MM.1S (cell line): Measurements from ENCODE around the gene CAPZA2.

Source experiments
- DNase-seq: peaks from one replicate; pipeline ENCODE4 v3.0.0-alpha.2; 2015
- H2AFZ ChIP-seq: fragments of 300-600 bp; sonication (generic); 2 replicates; pipeline ENCODE4 v1.6.0; 2016; ENCODE audit warnings: antibody characterized with exemption, low read length
- H3F3A ChIP-seq: fragments of 300-600 bp; sonication (generic); 2 replicates; pipeline ENCODE4 v1.6.1; 2016; ENCODE audit warnings: mild to moderate bottlenecking, antibody characterized with exemption, low read length, moderate library complexity, mixed read lengths; ENCODE audit not compliant: insufficient read depth
- H3K27ac ChIP-seq: fragments of 300-600 bp; sonication (generic); 2 replicates; pipeline ENCODE4 v1.5.1; 2016; ENCODE audit warnings: mild to moderate bottlenecking, low read length
- H3K27me3 ChIP-seq: fragments of 300-600 bp; sonication (generic); replicated peaks from 2 replicates; pipeline ENCODE4 v1.6.0; 2016; ENCODE audit warnings: low read length; ENCODE audit not compliant: insufficient read depth
- H3K36me3 ChIP-seq: fragments of 300-600 bp; sonication (generic); replicated peaks from 2 replicates; pipeline ENCODE4 v1.6.1; 2016; ENCODE audit warnings: mild to moderate bottlenecking, low read length, mixed read lengths; ENCODE audit not compliant: insufficient read depth
- H3K4me1 ChIP-seq: fragments of 300-600 bp; sonication (generic); 2 replicates; pipeline ENCODE4 v1.6.1; 2016; ENCODE audit warnings: low read length, mixed read lengths
- H3K4me2 ChIP-seq: fragments of 300-600 bp; sonication (generic); 2 replicates; pipeline ENCODE4 v1.6.0; 2016; ENCODE audit warnings: low read depth, low read length
- H3K4me3 ChIP-seq: fragments of 300-600 bp; sonication (generic); 2 replicates; pipeline ENCODE4 v1.5.1; 2016; ENCODE audit warnings: low read length, mixed read lengths
- H3K79me2 ChIP-seq: fragments of 300-600 bp; sonication (generic); 2 replicates; pipeline ENCODE4 v1.6.1; 2016; ENCODE audit warnings: mixed run types, low read length, mixed read lengths
- H3K9ac ChIP-seq: fragments of 300-600 bp; sonication (generic); 2 replicates; pipeline ENCODE4 v1.6.1; 2016; ENCODE audit warnings: low read length, mixed read lengths
- H3K9me2 ChIP-seq: fragments of 300-600 bp; sonication (generic); replicated peaks from 2 replicates; pipeline ENCODE4 v1.6.1; 2016; ENCODE audit warnings: mild to moderate bottlenecking, low read length, mixed read lengths; ENCODE audit not compliant: insufficient read depth
- H3K9me3 ChIP-seq: fragments of 300-600 bp; sonication (generic); replicated peaks from 2 replicates; pipeline ENCODE4 v1.6.1; 2016; ENCODE audit warnings: mild to moderate bottlenecking, low read length, mixed read lengths; ENCODE audit not compliant: insufficient read depth
- H4K20me1 ChIP-seq: fragments of 300-600 bp; sonication (generic); 2 replicates; pipeline ENCODE4 v1.6.1; 2016; ENCODE audit warnings: mild to moderate bottlenecking, low read length, moderate library complexity, mixed read lengths; ENCODE audit not compliant: insufficient read depth
- CTCF ChIP-seq: fragments of 300-600 bp; sonication (generic); IDR thresholded peaks from 2 replicates; pipeline ENCODE4 v1.5.1; 2016; ENCODE audit warnings: antibody characterized with exemption, low read length, mixed read lengths
- EZH2 ChIP-seq: fragments of 300-600 bp; sonication (generic); optimal IDR thresholded peaks from 2 replicates; pipeline ENCODE3; 2017; ENCODE audit warnings: low read depth, mild to moderate bottlenecking, antibody characterized with exemption, low read length, mixed read lengths
- EZH2phosphoT487 ChIP-seq: fragments of 300-600 bp; sonication (generic); IDR thresholded peaks from 2 replicates; pipeline ENCODE4 v1.6.1; 2018; ENCODE audit warnings: antibody characterized with exemption, low read length

Gene CAPZA2

GRCh38 chr7:116902867-116903266 is 40.5 kb downstream of the CAPZA2 start:
- Histone ChIP-seq H2AFZ (no peak overlapping the region), H3K4me2 (no peak overlapping the region), H3K9me2 (no peaks in the 10 kb centered on the region), H3F3A (no peaks in the 10 kb centered on the region), H3K4me3 (no peak overlapping the region), H3K4me1 (peaks cover 19% of the 10 kb centered on the region), H3K79me2 (peaks cover 70% of the 10 kb centered on the region), H3K27ac (no peak overlapping the region), H3K9me3 (no peaks in the 10 kb centered on the region), H3K27me3 (no peaks in the 10 kb centered on the region), H3K36me3 (peaks cover 5% of the 10 kb centered on the region; the same call in 1 of the 2 replicates), H3K9ac (no peak overlapping the region), H4K20me1 (no peaks in the 10 kb centered on the region)
- TF ChIP-seq CTCF (no peak), EZH2 (no peak), EZH2phosphoT487 (no peak)
- DNase-seq = no peak

DNA sequence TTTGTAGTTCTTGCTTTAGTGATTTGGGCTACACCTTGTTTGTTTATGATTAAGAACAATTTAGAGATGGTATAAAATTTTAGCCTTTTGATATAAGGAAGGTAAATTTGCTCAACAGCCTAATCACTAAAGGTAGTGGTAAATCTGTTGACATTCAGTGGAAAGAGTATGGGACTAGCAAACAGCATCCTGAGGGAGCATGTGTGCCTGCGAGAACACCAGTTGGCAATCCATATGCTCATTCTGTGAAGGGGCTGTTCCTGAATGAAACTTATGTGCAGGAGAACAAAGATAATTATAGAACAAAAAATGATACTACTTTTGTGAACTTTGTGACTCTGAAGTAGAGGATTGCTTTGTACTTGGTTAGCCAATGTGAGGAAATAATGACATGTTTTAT is 44.0 kb downstream of the CAPZA2 start:
- Histone ChIP-seq H4K20me1 (no peaks in the 10 kb centered on the region), H3K9ac (no peak overlapping the region), H3K36me3 (peaks cover 10% of the 10 kb centered on the region; the same call in 1 of the 2 replicates), H3K4me2 (peak overlapping the region; percentile 21; the same call in 1 of the 2 replicates), H3F3A (no peaks in the 10 kb centered on the region), H3K27ac (no peak overlapping the region), H3K9me2 (no peaks in the 10 kb centered on the region), H3K4me1 (peaks cover 19% of the 10 kb centered on the region), H3K4me3 (no peak overlapping the region), H3K27me3 (no peaks in the 10 kb centered on the region), H3K79me2 (peaks cover 45% of the 10 kb centered on the region), H2AFZ (no peak overlapping the region), H3K9me3 (no peaks in the 10 kb centered on the region)
- TF ChIP-seq EZH2phosphoT487 = no peak
- no peak for TF ChIP-seq EZH2
- no peak for TF ChIP-seq CTCF
- peak; percentile 21 for DNase-seq

DNA sequence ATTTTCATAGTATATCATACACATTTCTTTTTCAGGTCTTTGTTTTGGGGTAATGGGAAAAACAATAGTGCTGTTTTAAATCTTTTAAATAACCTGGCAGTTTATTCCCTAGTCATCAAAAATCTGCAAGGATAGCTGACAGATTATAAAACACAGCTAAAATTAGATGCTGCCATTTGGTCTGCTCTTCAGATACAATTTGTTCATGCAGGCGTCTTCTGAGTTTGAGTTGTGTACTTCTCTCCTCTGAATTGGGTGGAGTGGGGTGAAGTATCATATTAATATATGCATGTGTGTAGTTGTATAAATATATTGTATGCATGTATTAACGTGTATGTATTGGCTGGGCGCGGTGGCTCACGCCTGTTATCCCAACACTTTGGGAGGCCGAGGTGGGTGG is 48.0 kb downstream of the CAPZA2 start:
- TF ChIP-seq CTCF (no peak), EZH2phosphoT487 (no peak), EZH2 (no peak)
- Histone ChIP-seq H3K27me3 (no peaks in the 10 kb centered on the region), H3K36me3 (peaks cover 12% of the 10 kb centered on the region; the same call in 1 of the 2 replicates), H3K9me2 (no peaks in the 10 kb centered on the region), H3K9me3 (no peaks in the 10 kb centered on the region), H3F3A (no peaks in the 10 kb centered on the region), H3K4me3 (no peak overlapping the region), H2AFZ (no peak overlapping the region), H3K27ac (no peak overlapping the region), H3K9ac (no peak overlapping the region), H3K4me2 (no peak overlapping the region), H3K79me2 (peaks cover 23% of the 10 kb centered on the region), H3K4me1 (peaks cover 18% of the 10 kb centered on the region), H4K20me1 (no peaks in the 10 kb centered on the region; the same call in 1 of the 2 replicates)
- DNase-seq = no peak
